Lower lobe of right lung (tissue), 2 donors: ENCODE measurements around the gene ESR1. TPM values are rescaled to one million over a fixed set of nuclear protein-coding genes. Genes with fewer than 3 reads are reported as not detected.

Source experiments
- ATAC-seq, 2 donors: fragments of 200-7000 bp; cut with Tn5 transposase; one replicate each; pipeline ENCODE4 v1.9.1; 2020 to 2022; ENCODE audit warnings: mild to moderate bottlenecking in 2 of 2, moderate library complexity in 2 of 2
- DNase-seq: peaks from one replicate; pipeline ENCODE4 v3.0.0-alpha.2; 2020
- H3K27ac ChIP-seq: fragments of 200-600 bp; one replicate; pipeline ENCODE4 v1.8.0; 2022
- H3K27me3 ChIP-seq: fragments of 200-600 bp; one replicate; pipeline ENCODE4 v1.8.0; 2022; ENCODE audit warnings: low read depth
- H3K36me3 ChIP-seq: fragments of 200-600 bp; one replicate; pipeline ENCODE4 v1.8.0; 2022; ENCODE audit warnings: mild to moderate bottlenecking
- H3K4me1 ChIP-seq: fragments of 200-600 bp; one replicate; pipeline ENCODE4 v1.8.0; 2022
- H3K4me3 ChIP-seq: fragments of 200-600 bp; one replicate; pipeline ENCODE4 v1.8.0; 2022; ENCODE audit warnings: mild to moderate bottlenecking
- H3K9me3 ChIP-seq: fragments of 200-600 bp; one replicate; pipeline ENCODE4 v1.8.0; 2022
- CTCF ChIP-seq: fragments of 200-600 bp; IDR thresholded peaks from one replicate; pipeline ENCODE4 v1.8.0; 2022; ENCODE audit warnings: antibody characterized with exemption, mild to moderate bottlenecking
- intact Hi-C: fragments of 100-400 bp; cut with DNase I; formaldehyde crosslinking; loops from one replicate; pipeline ENCODE4 v1.11.0; 2022
- total RNA-seq: library from RNA; stranded (reverse); fragmentation: NEBNext Ultra II Directional; extraction: Animal tissue kit (Norgen Biotek cat#: 25700); gene quantifications from one replicate; pipeline ENCODE4 v1.2.1, GENCODE V29; 2021
- donor health status: DM: no; HTN: yes; CAD: no; lungs with severe emphysema.

The ESR1 gene
- total RNA-seq, 1 donor from 2014 or later = 3.7 TPM

GRCh38 chr6:152173321-152173720, 365.8 kb downstream of the ESR1 start:
- DNase-seq (no peak), ATAC-seq (no peak)
- H3K9me3 ChIP-seq = no peaks in the 10 kb centered on the region
- peaks cover 71% of the 10 kb centered on the region for H3K36me3 ChIP-seq
- no peaks in the 10 kb centered on the region for H3K4me1 ChIP-seq
- no peak for TF ChIP-seq CTCF
- H3K27me3 ChIP-seq = no peaks in the 10 kb centered on the region
- no peak overlapping the region for H3K4me3 ChIP-seq
- no peak overlapping the region for H3K27ac ChIP-seq
- intact Hi-C loops = no loop called here

GRCh38 chr6:152173957-152174356, 366.5 kb downstream of the ESR1 start:
- no peak for ATAC-seq
- peaks cover 74% of the 10 kb centered on the region for H3K36me3 ChIP-seq

GRCh38 chr6:152176268-152176667, 368.8 kb downstream of the ESR1 start:
- TF ChIP-seq CTCF = no peak
- Histone ChIP-seq H3K9me3 (no peaks in the 10 kb centered on the region), H3K36me3 (peaks cover 91% of the 10 kb centered on the region), H3K27ac (no peak overlapping the region), H3K4me3 (no peak overlapping the region), H3K4me1 (no peaks in the 10 kb centered on the region), H3K27me3 (no peaks in the 10 kb centered on the region)
- DNase-seq (no peak), ATAC-seq (no peak)
- intact Hi-C loops = no loop called here

More at GRCh38 chr6:152173957-152174356, 366.5 kb downstream of the ESR1 start:
- intact Hi-C loops = no loop called here
- no peak overlapping the region for H3K27ac ChIP-seq
- H3K4me3 ChIP-seq = no peak overlapping the region
- H3K4me1 ChIP-seq = no peaks in the 10 kb centered on the region
- H3K9me3 ChIP-seq = no peaks in the 10 kb centered on the region
- no peaks in the 10 kb centered on the region for H3K27me3 ChIP-seq
- no peak for TF ChIP-seq CTCF
- no peak for DNase-seq
